Kidney epithelial cell (primary cell): ENCODE results near the gene PRRX1. TPM values are rescaled to one million over a fixed set of nuclear protein-coding genes. Genes with fewer than 3 reads are reported as not detected.

Experiments
- DNase-seq: peaks from one replicate; pipeline ENCODE4 v3.0.0-alpha.2; 2010; ENCODE audit warnings: low read depth
- H3K27me3 ChIP-seq: 2 replicates; pipeline ENCODE4 v1.6.0; 2011; ENCODE audit warnings: low read length; ENCODE audit not compliant: control insufficient read depth, insufficient read depth
- H3K36me3 ChIP-seq: 2 replicates; pipeline ENCODE4 v1.5.1; 2011; ENCODE audit warnings: low read length; ENCODE audit not compliant: control insufficient read depth, insufficient read depth
- H3K4me3 ChIP-seq: 2 replicates; pipeline ENCODE4 v1.5.1; 2011; ENCODE audit warnings: low read depth, mild to moderate bottlenecking, control low read depth, low read length
- total RNA-seq: library from RNA; depleted of rRNA; stranded (reverse); fragments of >200 nt; gene quantifications from 2 replicates; pipeline ENCODE4 v1.2.3, GENCODE V29; 2015
- TF ChIP-seq, protein P1 (sequence below): IDR thresholded peaks from 2 replicates; pipeline ENCODE4 v1.5.1; 2011; ENCODE audit warnings: mild to moderate bottlenecking, moderate library complexity, low read length, control low read depth, inconsistent platforms; ENCODE audit not compliant: insufficient read depth, poor library complexity, severe bottlenecking

Gene PRRX1
- total RNA-seq, 1 donor from 2014 or later = 2.9 TPM

DNA sequence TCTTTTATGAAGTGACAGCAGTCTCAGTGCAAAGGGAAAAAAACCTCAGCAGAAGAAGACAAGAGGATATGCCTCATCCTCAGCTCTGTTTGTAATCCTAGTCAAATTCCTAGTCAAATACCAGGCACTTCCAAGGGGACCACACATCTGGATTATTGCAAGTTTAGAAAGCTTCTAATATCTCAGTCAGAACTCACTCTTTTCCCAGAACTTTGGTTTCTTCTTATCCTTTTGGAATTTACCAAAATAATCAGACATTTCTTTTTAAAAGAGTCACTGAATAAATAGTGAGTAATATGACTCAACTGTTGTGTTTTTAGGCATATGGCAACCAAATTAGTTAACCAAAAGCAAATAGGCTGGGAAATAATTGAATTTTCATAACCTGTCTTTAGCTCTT, 47.8 kb downstream of the PRRX1 start:
- TF ChIP-seq, protein P1, sequence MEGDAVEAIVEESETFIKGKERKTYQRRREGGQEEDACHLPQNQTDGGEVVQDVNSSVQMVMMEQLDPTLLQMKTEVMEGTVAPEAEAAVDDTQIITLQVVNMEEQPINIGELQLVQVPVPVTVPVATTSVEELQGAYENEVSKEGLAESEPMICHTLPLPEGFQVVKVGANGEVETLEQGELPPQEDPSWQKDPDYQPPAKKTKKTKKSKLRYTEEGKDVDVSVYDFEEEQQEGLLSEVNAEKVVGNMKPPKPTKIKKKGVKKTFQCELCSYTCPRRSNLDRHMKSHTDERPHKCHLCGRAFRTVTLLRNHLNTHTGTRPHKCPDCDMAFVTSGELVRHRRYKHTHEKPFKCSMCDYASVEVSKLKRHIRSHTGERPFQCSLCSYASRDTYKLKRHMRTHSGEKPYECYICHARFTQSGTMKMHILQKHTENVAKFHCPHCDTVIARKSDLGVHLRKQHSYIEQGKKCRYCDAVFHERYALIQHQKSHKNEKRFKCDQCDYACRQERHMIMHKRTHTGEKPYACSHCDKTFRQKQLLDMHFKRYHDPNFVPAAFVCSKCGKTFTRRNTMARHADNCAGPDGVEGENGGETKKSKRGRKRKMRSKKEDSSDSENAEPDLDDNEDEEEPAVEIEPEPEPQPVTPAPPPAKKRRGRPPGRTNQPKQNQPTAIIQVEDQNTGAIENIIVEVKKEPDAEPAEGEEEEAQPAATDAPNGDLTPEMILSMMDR = no peak
- H3K27me3 ChIP-seq = no peaks in the 10 kb centered on the region
- H3K4me3 ChIP-seq = no peak overlapping the region
- H3K36me3 ChIP-seq = no peaks in the 10 kb centered on the region
- DNase-seq = no peak

DNA sequence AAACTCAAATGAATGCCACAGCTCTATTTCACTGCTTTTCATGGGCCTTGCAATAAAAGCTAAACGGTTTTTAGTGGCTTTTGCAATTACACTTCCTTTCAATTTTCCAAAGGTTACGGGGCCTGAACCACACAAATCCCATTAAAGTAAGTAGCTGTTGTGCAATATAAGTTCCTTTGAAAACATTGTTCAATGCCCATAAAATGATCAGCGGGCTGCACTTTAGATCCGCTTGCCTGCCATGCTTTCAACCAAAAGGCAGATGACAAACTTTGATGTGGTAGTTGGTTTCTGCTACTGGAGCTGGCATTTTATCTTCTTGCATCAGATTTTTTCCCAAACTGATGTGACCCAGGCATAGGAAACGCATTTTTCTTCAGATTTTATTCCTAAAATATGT, 50.2 kb downstream of the PRRX1 start:
- no peak for DNase-seq
- Histone ChIP-seq H3K36me3 (no peaks in the 10 kb centered on the region), H3K4me3 (no peak overlapping the region), H3K27me3 (no peaks in the 10 kb centered on the region)
- TF ChIP-seq, protein P1 = no peak

DNA sequence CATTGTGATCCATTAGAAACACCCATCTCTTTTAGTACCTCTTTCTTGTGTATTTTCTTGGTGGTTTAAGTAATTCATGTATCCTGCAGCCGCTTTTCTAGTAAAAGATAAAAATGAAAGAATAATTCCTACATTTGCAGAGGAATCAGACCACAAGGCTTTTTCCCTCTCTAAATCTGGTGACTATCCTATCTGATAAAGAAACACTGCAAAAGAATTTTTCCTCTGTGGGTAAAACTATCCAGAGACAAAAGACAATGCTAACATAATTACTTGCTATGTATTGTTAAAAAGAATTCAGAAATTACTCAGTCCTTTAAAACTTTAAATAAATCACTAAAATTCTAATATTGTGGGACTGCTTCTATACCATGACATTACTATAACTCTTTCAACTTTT, 51.0 kb downstream of the PRRX1 start:
- TF ChIP-seq, protein P1 = no peak
- no peak for DNase-seq
- Histone ChIP-seq H3K27me3 (no peaks in the 10 kb centered on the region), H3K4me3 (no peak overlapping the region), H3K36me3 (no peaks in the 10 kb centered on the region)

DNA sequence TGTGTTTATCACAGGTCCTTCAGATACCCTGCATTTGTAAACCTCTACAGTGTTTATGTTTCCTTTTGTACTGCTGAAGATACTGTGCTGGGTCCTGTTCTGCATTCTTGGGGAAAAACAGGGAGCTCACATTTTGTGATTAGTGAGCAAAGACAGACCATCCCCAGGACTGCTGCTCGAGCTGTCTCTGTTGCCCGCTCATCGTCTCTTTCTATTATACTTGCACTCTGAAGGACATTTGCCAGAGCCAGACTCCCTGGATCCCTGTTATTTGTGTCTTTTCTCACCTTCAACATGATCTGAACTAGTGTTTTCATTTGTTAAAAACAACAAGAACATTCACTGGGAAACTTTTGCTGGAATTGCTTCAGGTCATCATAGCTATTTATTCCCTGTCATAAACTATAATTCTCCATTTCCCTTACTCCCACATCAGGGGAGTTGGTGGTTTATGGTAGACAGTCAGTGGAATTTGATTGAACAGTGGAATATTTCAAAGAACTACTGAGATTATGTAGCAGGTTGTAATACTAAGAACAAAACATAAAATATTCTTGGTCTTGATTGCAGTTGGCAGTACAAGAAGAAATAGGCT, 53.0 kb downstream of the PRRX1 start:
- no peak overlapping the region for H3K4me3 ChIP-seq
- H3K27me3 ChIP-seq = no peaks in the 10 kb centered on the region
- no peak for DNase-seq
- H3K36me3 ChIP-seq = no peaks in the 10 kb centered on the region
- TF ChIP-seq, protein P1 = no peak

DNA sequence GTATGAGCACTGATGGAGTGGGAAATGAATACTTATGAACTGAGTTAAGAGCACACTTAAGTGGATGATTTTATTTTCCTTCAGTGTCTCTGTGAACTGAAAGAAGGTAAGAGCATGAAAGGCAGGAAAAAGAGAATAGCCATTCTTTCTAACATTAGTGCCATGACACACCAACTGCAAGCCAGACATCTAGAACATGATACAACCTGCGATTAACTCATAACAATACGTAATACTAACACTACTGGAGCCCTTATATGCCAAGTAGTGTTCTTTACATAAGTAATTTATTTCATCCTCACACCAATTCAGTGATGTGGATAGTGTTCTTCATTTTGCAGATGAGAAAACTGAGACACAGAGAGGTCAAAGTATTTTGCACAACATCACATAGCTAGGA, 56.7 kb downstream of the PRRX1 start:
- DNase-seq = no peak
- Histone ChIP-seq H3K27me3 (no peaks in the 10 kb centered on the region), H3K4me3 (no peak overlapping the region), H3K36me3 (no peaks in the 10 kb centered on the region)
- TF ChIP-seq, protein P1 = no peak

DNA sequence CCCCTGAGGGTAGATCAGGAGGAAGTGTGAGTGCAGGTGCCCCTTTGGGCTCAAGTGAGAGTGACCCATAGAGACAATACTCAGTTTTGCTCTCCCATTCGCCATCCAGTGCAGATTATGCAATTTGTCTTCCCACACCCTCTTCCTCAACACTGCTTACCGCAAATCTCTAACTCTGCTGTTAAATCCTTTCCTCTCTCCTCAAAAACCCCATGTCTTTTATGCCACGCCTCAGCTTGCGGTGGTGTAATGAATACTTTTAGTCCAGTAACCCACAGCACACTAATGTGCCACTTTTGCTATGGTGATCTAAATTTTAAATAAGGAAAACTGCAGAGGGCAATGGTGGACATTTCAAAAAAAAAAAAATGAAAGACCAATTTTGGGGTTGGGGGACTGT, 57.7 kb downstream of the PRRX1 start:
- TF ChIP-seq, protein P1 = no peak
- Histone ChIP-seq H3K4me3 (no peak overlapping the region), H3K27me3 (no peaks in the 10 kb centered on the region), H3K36me3 (no peaks in the 10 kb centered on the region)
- DNase-seq = no peak
